Measurements from ENCODE around the gene ADAMTS14.

The ADAMTS14 gene

DNA sequence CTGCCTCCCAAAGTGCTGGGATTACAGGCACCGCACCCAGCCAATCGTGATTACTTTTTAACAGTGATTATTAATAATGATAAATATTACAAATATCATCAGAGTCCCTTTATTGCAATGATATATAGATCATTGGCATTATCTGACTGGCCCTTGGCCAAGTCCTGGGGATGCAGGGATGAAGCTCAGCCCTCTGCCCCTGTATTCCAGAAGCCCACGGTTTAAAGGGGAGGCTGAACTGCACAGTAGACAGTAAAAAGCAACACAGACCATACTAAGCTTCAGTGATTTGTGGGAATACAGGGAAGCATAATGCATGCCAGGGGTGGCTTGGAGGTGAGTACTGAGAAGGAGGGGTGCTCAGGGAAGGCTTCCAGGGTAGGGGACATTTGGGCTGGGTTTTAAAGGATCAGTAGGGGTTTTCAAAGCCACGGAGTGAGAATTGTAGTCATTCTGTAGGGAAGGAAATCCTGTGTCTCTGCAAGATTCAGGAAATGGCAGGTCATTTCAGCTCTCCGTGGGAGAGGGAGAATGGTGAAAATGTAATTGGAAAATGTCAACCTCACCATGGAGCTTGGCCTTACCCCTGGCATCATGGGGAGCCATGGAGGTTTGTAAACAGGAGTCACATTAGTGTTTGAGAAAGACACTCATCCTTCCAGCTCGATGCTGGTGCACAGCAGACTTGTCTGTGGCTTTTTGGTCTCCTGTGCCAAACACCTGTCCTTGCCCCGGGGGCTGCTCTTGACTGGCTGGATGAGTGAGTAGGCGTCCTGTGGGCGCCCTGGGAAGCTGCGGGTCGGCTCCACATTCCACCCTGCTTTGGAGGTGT is 8.8 kb downstream of the ADAMTS14 start:
- no peak overlapping the region for H3K4me3 ChIP-seq (ENCODE audit: low read depth, low read length)
- TF ChIP-seq CTCF (IDR thresholded peaks at IDR 0.05; ENCODE audit: borderline replicate concordance, insufficient read depth, low read depth, low read length) = no peak

DNA sequence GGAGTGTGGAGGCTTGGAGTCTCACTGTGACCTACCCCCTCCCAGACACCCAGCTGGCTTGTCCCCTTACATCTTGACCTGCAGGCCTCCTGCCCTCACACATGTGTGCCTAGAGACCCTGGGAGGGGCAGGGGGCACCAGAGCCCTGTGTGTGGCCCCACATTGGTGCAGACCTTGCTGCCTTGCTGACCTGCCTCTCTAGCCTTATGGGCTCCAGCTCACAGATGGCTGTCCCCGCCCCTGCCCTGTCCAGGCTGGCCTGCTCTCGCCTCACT is 9.4 kb downstream of the ADAMTS14 start:
- no peak for TF ChIP-seq CTCF (IDR thresholded peaks at IDR 0.05; ENCODE audit: borderline replicate concordance, insufficient read depth, low read depth, low read length)
- H3K4me3 ChIP-seq (ENCODE audit: low read depth, low read length) = no peak overlapping the region

DNA sequence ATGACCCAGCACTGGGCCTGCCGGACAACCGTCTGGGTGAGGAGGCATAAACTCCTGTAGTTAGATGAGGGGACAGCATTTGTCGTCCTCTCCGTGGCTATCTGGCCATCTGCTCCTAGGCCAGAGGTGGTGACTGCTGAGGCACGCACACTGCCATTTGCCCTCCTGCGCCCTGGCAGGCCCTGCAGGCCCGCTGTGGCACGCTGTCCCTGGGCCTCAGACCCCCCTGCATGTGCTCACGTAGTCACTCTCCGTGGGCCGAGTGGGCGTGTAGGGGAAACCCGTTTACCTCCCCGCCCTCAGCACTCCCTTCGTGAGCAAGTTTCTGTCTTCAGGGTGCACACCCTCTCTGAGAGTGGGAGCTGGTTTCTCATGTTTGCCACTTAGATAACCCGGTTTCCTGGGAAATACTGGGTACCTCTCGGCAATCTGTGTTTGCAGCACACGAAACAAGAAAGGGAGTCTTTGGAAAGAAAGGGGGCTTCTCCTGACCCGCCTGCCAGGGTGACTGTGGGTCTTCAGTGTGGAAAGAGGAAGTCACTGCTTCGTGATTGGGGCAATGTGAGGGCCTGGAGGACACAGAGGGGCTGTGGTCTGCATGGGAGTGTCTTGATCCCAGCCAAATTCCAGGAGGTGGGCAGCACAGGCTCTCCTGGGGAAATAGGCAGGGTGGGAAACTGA is 10.8 kb downstream of the ADAMTS14 start:
- no peak for TF ChIP-seq CTCF (IDR thresholded peaks at IDR 0.05; ENCODE audit: borderline replicate concordance, insufficient read depth, low read depth, low read length)
- H3K4me3 ChIP-seq (ENCODE audit: low read depth, low read length) = no peak overlapping the region

- TF ChIP-seq CTCF (IDR thresholded peaks at IDR 0.05; ENCODE audit: borderline replicate concordance, insufficient read depth, low read depth, low read length) = no peak
- H3K4me3 ChIP-seq (ENCODE audit: low read depth, low read length) = no peak overlapping the region
Measured at GRCh38 chr10:70683601-70683934, 11.3 kb downstream of the ADAMTS14 start.

DNA sequence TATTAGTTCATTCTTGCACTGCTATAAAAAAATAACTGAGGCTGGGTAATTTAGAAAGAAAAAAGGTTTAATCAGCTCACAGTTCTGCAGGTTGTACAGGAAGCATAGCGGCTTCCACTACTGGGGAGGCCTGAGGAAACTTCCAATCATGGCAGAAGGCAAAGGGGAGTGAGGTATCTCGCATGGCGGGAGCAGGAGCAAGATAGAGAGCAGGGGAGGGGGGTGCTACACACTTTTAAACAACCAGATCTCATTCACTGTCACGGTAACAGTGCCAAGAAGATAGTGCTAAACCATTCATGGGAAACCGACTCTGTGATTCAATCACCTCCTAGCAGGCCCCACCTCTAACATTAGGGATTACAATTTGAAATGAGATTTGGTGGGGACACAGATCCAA is 11.6 kb downstream of the ADAMTS14 start:
- TF ChIP-seq CTCF (IDR thresholded peaks at IDR 0.05; ENCODE audit: borderline replicate concordance, insufficient read depth, low read depth, low read length) = no peak
- H3K4me3 ChIP-seq (ENCODE audit: low read depth, low read length) = no peak overlapping the region

GRCh38 chr10:70684374-70684773 is 12.1 kb downstream of the ADAMTS14 start:
- TF ChIP-seq CTCF (IDR thresholded peaks at IDR 0.05; ENCODE audit: borderline replicate concordance, insufficient read depth, low read depth, low read length) = no peak
- no peak overlapping the region for H3K4me3 ChIP-seq (ENCODE audit: low read depth, low read length)

- no peak for TF ChIP-seq CTCF (IDR thresholded peaks at IDR 0.05; ENCODE audit: borderline replicate concordance, insufficient read depth, low read depth, low read length)
- H3K4me3 ChIP-seq (ENCODE audit: low read depth, low read length) = no peak overlapping the region
Measured at GRCh38 chr10:70684839-70685454, 12.6 kb downstream of the ADAMTS14 start.

Data from GM12875 (cell line).